Right atrium auricular region (tissue), 2 donors: ENCODE data around the gene RNF144A. TPM values are rescaled to one million over a fixed set of nuclear protein-coding genes. Genes with fewer than 3 reads are reported as not detected.

ENCODE experiments used
- DNase-seq: peaks from one replicate; pipeline ENCODE4 v3.0.0-alpha.2; 2019; ENCODE audit warnings: low spot score
- H3K27ac ChIP-seq, 2 donors: fragments of 200-600 bp; sonication (generic); 1 replicate in 1 of 2; 2 replicates in 1 of 2; pipeline ENCODE4 v1.5.1; 2016 to 2019
- H3K27me3 ChIP-seq, 2 donors: fragments of 200-600 bp; sonication (generic); one replicate each; pipeline versions ENCODE4 v1.5.1 to v1.6.0; 2017 to 2019
- H3K36me3 ChIP-seq: fragments of 200-600 bp; sonication (generic); one replicate; pipeline ENCODE4 v1.5.1; 2016
- H3K4me1 ChIP-seq, 2 donors: fragments of 200-600 bp; sonication (generic); one replicate each; pipeline versions ENCODE4 v1.5.1 to v1.6.0; 2017 to 2019
- H3K4me3 ChIP-seq, 2 donors: fragments of 200-600 bp; sonication (generic); 1 replicate in 1 of 2; 2 replicates in 1 of 2; pipeline ENCODE4 v1.5.1; 2017 to 2019; ENCODE audit warnings: mild to moderate bottlenecking in 1 of 2, moderate library complexity in 1 of 2
- H3K9me3 ChIP-seq, 2 donors: fragments of 200-600 bp; sonication (generic); one replicate each; pipeline ENCODE4 v1.5.1; 2019
- total RNA-seq, 2 donors: library from RNA; depleted of rRNA; stranded (reverse); fragments of >200 nt; gene quantifications; one replicate each; pipeline ENCODE4 v1.1.0, GENCODE V29; 2016
- TF ChIP-seq, protein P1 (sequence below), 2 donors: fragments of 200-600 bp; sonication (generic); IDR thresholded peaks; one replicate each; pipeline ENCODE4 v1.5.1; 2019; ENCODE audit warnings: antibody characterized with exemption in 2 of 2

The RNF144A gene
- total RNA-seq, 2 donors from 2014 or later, result 8.2 to 12.6 TPM

DNA sequence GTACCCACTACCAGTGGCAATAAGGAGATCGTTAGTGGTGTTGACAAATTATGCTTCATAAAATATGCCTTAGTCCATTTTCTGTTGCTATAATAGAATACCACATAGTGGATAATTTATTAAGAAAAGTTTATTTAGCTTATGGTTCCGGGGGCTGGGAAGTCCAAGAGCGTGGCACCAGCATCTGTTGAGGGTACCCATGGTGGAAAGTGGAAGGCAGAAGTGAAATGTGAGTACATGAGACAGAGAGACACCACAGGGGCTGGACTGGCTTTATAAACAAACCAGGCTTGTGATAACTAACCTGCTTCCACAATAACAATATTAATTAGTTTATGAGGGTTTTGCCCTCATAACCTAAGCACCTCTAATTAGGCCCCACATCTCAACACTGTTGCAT, 146.6 kb downstream of the RNF144A start:
- Histone ChIP-seq H3K36me3 (no peaks in the 10 kb centered on the region), H3K27ac (no peak overlapping the region), H3K9me3 (no peaks in the 10 kb centered on the region), H3K27me3 (no peaks in the 10 kb centered on the region), H3K4me3 (no peak overlapping the region), H3K4me1 (no peaks in the 10 kb centered on the region)
- no peak for DNase-seq
- TF ChIP-seq, protein P1, sequence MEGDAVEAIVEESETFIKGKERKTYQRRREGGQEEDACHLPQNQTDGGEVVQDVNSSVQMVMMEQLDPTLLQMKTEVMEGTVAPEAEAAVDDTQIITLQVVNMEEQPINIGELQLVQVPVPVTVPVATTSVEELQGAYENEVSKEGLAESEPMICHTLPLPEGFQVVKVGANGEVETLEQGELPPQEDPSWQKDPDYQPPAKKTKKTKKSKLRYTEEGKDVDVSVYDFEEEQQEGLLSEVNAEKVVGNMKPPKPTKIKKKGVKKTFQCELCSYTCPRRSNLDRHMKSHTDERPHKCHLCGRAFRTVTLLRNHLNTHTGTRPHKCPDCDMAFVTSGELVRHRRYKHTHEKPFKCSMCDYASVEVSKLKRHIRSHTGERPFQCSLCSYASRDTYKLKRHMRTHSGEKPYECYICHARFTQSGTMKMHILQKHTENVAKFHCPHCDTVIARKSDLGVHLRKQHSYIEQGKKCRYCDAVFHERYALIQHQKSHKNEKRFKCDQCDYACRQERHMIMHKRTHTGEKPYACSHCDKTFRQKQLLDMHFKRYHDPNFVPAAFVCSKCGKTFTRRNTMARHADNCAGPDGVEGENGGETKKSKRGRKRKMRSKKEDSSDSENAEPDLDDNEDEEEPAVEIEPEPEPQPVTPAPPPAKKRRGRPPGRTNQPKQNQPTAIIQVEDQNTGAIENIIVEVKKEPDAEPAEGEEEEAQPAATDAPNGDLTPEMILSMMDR (IDR thresholded peaks at IDR 0.05), result no peak

DNA sequence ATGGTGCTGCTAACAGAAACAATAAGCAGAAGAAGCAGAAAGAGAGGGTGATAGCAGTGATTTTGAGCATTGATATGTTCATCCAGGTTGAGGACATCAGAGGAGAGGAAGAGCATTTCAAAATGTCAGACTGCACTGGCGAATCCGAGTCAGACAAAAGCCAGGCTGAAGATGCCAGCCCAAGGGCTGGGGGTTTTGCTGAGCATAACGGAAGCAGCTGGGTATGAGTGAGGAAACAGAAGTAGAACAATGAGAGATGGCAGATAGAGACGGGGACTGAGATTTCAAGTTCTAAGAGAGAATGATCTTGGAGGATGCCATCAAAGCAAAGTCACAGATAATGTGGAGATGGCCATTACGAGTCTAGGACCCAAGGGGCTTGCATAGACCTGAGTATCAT, 151.2 kb downstream of the RNF144A start:
- no peak overlapping the region for H3K27ac ChIP-seq
- no peak for DNase-seq
- H3K4me1 ChIP-seq, result no peaks in the 10 kb centered on the region

GRCh38 chr2:7070483-7070882, 153.3 kb downstream of the RNF144A start:
- no peaks in the 10 kb centered on the region for H3K4me1 ChIP-seq
- no peak for DNase-seq
- no peaks in the 10 kb centered on the region for H3K36me3 ChIP-seq
- no peak overlapping the region for H3K4me3 ChIP-seq
- no peaks in the 10 kb centered on the region for H3K9me3 ChIP-seq
- TF ChIP-seq, protein P1 (IDR thresholded peaks at IDR 0.05), result no peak
- no peaks in the 10 kb centered on the region for H3K27me3 ChIP-seq
- no peak overlapping the region for H3K27ac ChIP-seq

More for the DNA sequence above, 151.2 kb downstream of the RNF144A start:
- TF ChIP-seq, protein P1 (IDR thresholded peaks at IDR 0.05), result no peak
- Histone ChIP-seq H3K4me3 (no peak overlapping the region), H3K9me3 (no peaks in the 10 kb centered on the region), H3K27me3 (no peaks in the 10 kb centered on the region), H3K36me3 (no peaks in the 10 kb centered on the region)

DNA sequence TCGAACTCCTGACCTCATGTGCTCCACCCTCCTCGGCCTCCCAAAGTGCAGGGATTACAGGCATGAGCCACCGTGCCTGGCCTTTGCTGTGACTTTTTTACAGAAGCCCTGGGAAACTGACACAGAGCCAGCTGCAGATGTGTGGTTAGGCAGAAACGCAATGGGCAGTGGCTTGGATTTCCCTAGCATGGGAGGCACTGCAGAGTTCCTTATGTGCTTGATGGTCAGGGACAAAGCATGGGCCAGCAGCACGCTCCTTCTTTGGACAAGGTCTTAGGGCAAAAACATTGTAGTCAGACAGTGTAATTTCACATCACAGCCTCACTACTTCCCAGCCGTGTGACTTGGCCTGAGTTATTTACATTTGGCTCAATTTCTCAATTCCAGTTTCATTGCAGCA, 153.9 kb downstream of the RNF144A start:
- TF ChIP-seq, protein P1 (IDR thresholded peaks at IDR 0.05), result no peak
- no peaks in the 10 kb centered on the region for H3K27me3 ChIP-seq
- H3K36me3 ChIP-seq, result no peaks in the 10 kb centered on the region
- no peak overlapping the region for H3K4me3 ChIP-seq
- no peaks in the 10 kb centered on the region for H3K4me1 ChIP-seq
- no peak for DNase-seq
- H3K9me3 ChIP-seq, result no peaks in the 10 kb centered on the region
- H3K27ac ChIP-seq, result no peak overlapping the region

DNA sequence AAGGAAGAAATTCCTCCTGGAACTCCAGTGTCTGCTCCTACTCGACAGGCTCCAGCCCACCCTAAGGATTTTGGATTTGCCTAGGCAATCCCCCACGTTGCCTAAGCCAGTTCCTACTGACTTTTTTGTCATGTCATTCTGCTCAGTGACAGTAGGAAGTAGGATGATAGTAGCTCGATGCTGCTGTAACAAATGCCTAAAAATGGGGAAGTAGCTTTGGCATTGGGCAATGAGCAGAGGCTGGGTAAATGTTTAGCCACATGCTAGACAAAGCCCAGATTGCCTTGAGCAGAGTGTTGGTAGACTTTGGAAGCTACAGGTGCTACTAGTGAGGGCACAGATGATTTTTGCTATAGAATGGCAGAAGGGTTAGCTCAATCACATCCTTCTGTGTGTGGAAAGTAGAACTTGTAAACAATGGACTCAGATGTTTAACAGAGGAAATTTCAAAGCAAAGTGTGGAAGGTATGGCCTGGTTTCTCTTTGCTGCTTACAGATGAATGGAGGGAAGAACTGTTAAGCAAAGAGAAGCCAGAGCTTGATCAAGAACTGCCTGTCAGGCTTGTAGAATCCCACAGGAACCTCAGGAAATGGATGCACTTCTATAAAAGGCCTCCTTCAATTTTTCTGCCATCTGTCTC, 154.8 kb downstream of the RNF144A start:
- DNase-seq, result no peak
- H3K4me3 ChIP-seq, result no peak overlapping the region
- TF ChIP-seq, protein P1 (IDR thresholded peaks at IDR 0.05), result no peak
- H3K4me1 ChIP-seq, result no peaks in the 10 kb centered on the region
- H3K9me3 ChIP-seq, result no peaks in the 10 kb centered on the region
- H3K27ac ChIP-seq, result no peak overlapping the region
- H3K36me3 ChIP-seq, result no peaks in the 10 kb centered on the region
- no peaks in the 10 kb centered on the region for H3K27me3 ChIP-seq

- TF ChIP-seq, protein P1 (IDR thresholded peaks at IDR 0.05), result no peak
- Histone ChIP-seq H3K36me3 (no peaks in the 10 kb centered on the region), H3K9me3 (no peaks in the 10 kb centered on the region), H3K4me1 (peaks cover 0 to 9% of the 10 kb centered on the region in 2 donors), H3K27me3 (no peaks in the 10 kb centered on the region), H3K4me3 (no peak overlapping the region), H3K27ac (no peak overlapping the region)
- no peak for DNase-seq
Measured at GRCh38 chr2:7073901-7074300, 156.7 kb downstream of the RNF144A start.
